Liver (tissue), 9 donors: Measurements from ENCODE around the gene FANCE. TPM values are rescaled to one million over a fixed set of nuclear protein-coding genes. Genes with fewer than 3 reads are reported as not detected.

Experiments
- DNase-seq: peaks from one replicate; pipeline ENCODE4 v3.0.0-alpha.2; 2017; ENCODE audit warnings: low spot score
- H3K27ac ChIP-seq, 2 donors: one replicate each; pipeline ENCODE4 v1.7.0; 2013; ENCODE audit warnings: inconsistent platforms in 2 of 2, low read length in 2 of 2, control low read depth in 1 of 2, low read depth in 1 of 2, mild to moderate bottlenecking in 1 of 2
- H3K27me3 ChIP-seq, 4 donors: one replicate each; pipeline versions ENCODE4 v1.6.1 to v1.7.0; 2013; ENCODE audit warnings: low read length in 3 of 4, inconsistent platforms in 1 of 4, mild to moderate bottlenecking in 1 of 4, moderate library complexity in 1 of 4; ENCODE audit not compliant: control insufficient read depth in 4 of 4, insufficient read depth in 4 of 4
- H3K36me3 ChIP-seq, 4 donors: one replicate each; pipeline versions ENCODE4 v1.6.1 to v1.7.0; 2013; ENCODE audit warnings: low read length in 3 of 4, mild to moderate bottlenecking in 3 of 4, low read depth in 1 of 4, moderate library complexity in 1 of 4; ENCODE audit not compliant: control insufficient read depth in 4 of 4, insufficient read depth in 3 of 4
- H3K4me1 ChIP-seq, 4 donors: one replicate each; pipeline versions ENCODE4 v1.6.1 to v1.7.0; 2013; ENCODE audit warnings: low read length in 3 of 4, mild to moderate bottlenecking in 3 of 4, moderate library complexity in 1 of 4; ENCODE audit not compliant: control insufficient read depth in 4 of 4, insufficient read depth in 4 of 4
- H3K4me3 ChIP-seq, 3 donors: one replicate each; pipeline versions ENCODE4 v1.6.1 to v1.7.0; 2013; ENCODE audit warnings: low read length in 3 of 3, control low read depth in 1 of 3, low read depth in 1 of 3, mild to moderate bottlenecking in 1 of 3
- H3K9ac ChIP-seq, 2 donors: one replicate each; pipeline ENCODE4 v1.7.0; 2013; ENCODE audit warnings: low read length in 2 of 2, mild to moderate bottlenecking in 2 of 2, moderate library complexity in 2 of 2, control low read depth in 1 of 2, low read depth in 1 of 2
- H3K9me3 ChIP-seq, 4 donors: one replicate each; pipeline versions ENCODE4 v1.6.1 to v1.7.0; 2013; ENCODE audit warnings: low read length in 3 of 4; ENCODE audit not compliant: control insufficient read depth in 4 of 4
- ATF3 ChIP-seq: IDR thresholded peaks from 2 replicates; pipeline ENCODE4 v1.6.1; 2016; ENCODE audit warnings: antibody characterized with exemption
- CTCF ChIP-seq: fragments of 150-350 bp; IDR thresholded peaks from 2 replicates; pipeline ENCODE4 v1.5.1; 2017; ENCODE audit warnings: improper control_type of control experiment, low read depth, low read length; ENCODE audit not compliant: missing input control
- EGR1 ChIP-seq, 2 donors: IDR thresholded peaks; 2 replicates each; pipeline ENCODE4 v1.6.1; 2016 to 2018; ENCODE audit warnings: antibody characterized with exemption in 2 of 2, low read depth in 2 of 2
- FOXA1 ChIP-seq: IDR thresholded peaks from 2 replicates; pipeline ENCODE4 v1.6.1; 2016; ENCODE audit warnings: antibody characterized with exemption
- FOXA2 ChIP-seq: IDR thresholded peaks from 2 replicates; pipeline ENCODE4 v1.6.1; 2016; ENCODE audit warnings: antibody characterized with exemption
- GABPA ChIP-seq, 2 donors: IDR thresholded peaks in 1 of 2; conservative IDR thresholded peaks in 1 of 2; 2 replicates each; pipeline ENCODE4 v1.6.1; 2016; ENCODE audit warnings: antibody characterized with exemption in 2 of 2, mild to moderate bottlenecking in 1 of 2, moderate library complexity in 1 of 2
- HNF4A ChIP-seq, 2 donors: conservative IDR thresholded peaks; 2 replicates each; pipeline ENCODE4 v1.6.1; 2016; ENCODE audit warnings: antibody characterized with exemption in 2 of 2, mild to moderate bottlenecking in 2 of 2
- HNF4G ChIP-seq: IDR thresholded peaks from 2 replicates; pipeline ENCODE4 v1.6.1; 2016; ENCODE audit warnings: antibody characterized with exemption
- JUND ChIP-seq, 2 donors: IDR thresholded peaks; 2 replicates each; pipeline ENCODE4 v1.6.1; 2016; ENCODE audit warnings: antibody characterized with exemption in 2 of 2
- NR2F2 ChIP-seq: IDR thresholded peaks from 2 replicates; pipeline ENCODE4 v1.6.1; 2016; ENCODE audit warnings: antibody characterized with exemption
- RAD21 ChIP-seq, 2 donors: IDR thresholded peaks; 2 replicates each; pipeline ENCODE4 v1.6.1; 2016; ENCODE audit warnings: antibody characterized with exemption in 2 of 2, mild to moderate bottlenecking in 2 of 2
- RXRA ChIP-seq, 2 donors: IDR thresholded peaks; 2 replicates each; pipeline ENCODE4 v1.6.1; 2017 to 2018; ENCODE audit warnings: antibody characterized with exemption in 2 of 2, mild to moderate bottlenecking in 1 of 2
- SP1 ChIP-seq: IDR thresholded peaks from 2 replicates; pipeline ENCODE4 v1.6.1; 2018; ENCODE audit warnings: antibody characterized with exemption, mild to moderate bottlenecking
- TAF1 ChIP-seq: conservative IDR thresholded peaks from 2 replicates; pipeline ENCODE4 v1.6.1; 2016; ENCODE audit warnings: antibody characterized with exemption, mild to moderate bottlenecking
- YY1 ChIP-seq: IDR thresholded peaks from 2 replicates; pipeline ENCODE4 v1.6.1; 2016; ENCODE audit warnings: antibody characterized with exemption, mild to moderate bottlenecking
- WGBS: extraction: QIAGEN DNeasy Blood & Tissue Kit; methylation state at CpG from one replicate; pipeline ENCODE4 v1.1.7; 2013; 5-methylcytosine and 5-hydroxymethylcytosine counted together
- polyA plus RNA-seq, 2 donors: library from polyadenylated mRNA; stranded (reverse) in 1 of 2; unstranded in 1 of 2; fragments of 200-250 nt in 1 of 2; fragments of >200 nt in 1 of 2; fragmentation: Nextera tagmentation in 1 of 2; extraction: Ambion mirVana in 1 of 2; gene quantifications; one replicate each; pipeline versions ENCODE4 v1.2.1 to v1.2.3, GENCODE V29; 2013 to 2015
- total RNA-seq, 2 donors: library from RNA; depleted of rRNA; stranded (reverse); fragments of >200 nt; gene quantifications; one replicate each; pipeline ENCODE4 v1.2.3, GENCODE V29; 2014
- TF ChIP-seq, protein P1 (sequence below): IDR thresholded peaks from 2 replicates; pipeline ENCODE4 v1.6.1; 2016; ENCODE audit warnings: antibody characterized with exemption
- TF ChIP-seq, protein P2 (sequence below): IDR thresholded peaks from 2 replicates; pipeline ENCODE4 v1.6.1; 2016; ENCODE audit warnings: antibody characterized with exemption, mild to moderate bottlenecking
- donor health status: healthy.
- donor health status: healthy.
- donor health status: healthy.
- donor health status: healthy.
- donor health status: healthy.

FANCE gene
- total and polyA plus RNA-seq, 4 donors: 0.11 to 4.2 (median 0.79) TPM

DNA sequence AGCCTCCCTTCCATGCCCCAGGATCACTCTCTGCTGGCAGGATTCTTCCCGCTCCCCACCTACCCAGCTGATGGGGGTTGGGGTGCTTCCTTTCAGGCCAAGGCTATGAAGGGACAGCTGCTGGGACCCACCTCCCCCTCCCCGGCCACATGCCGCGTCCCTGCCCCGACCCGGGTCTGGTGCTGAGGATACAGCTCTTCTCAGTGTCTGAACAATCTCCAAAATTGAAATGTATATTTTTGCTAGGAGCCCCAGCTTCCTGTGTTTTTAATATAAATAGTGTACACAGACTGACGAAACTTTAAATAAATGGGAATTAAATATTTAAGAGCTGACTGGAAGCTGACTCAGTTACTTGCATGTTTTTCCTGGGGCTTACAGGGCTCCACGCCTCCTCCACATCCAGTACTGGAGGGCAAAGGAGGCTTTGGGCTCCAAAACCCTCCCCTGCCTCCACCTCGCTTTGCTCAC is 24.3 kb upstream of the FANCE start:
- Histone ChIP-seq H3K36me3 (peaks cover 4 to 10% (median 8%) of the 10 kb centered on the region in 4 donors), H3K9ac (no peak overlapping the region), H3K9me3 (peaks cover 0 to 2% (median 0%) of the 10 kb centered on the region in 4 donors), H3K4me3 (no peak overlapping the region), H3K27ac (peak overlapping the region in 1 of 2 donors; percentile 72), H3K27me3 (no peaks in the 10 kb centered on the region), H3K4me1 (peaks cover 5 to 22% (median 14%) of the 10 kb centered on the region in 4 donors)
- TF ChIP-seq RXRA (IDR thresholded peaks at IDR 0.05) (no peak), HNF4A (conservative IDR thresholded peaks at IDR 0.05) (no peak), HNF4G (no peak), CTCF (no peak), JUND (IDR thresholded peaks at IDR 0.05) (no peak), NR2F2 (no peak), EGR1 (IDR thresholded peaks at IDR 0.05; ENCODE audit: low read depth in 2 of 2) (no peak), FOXA1 (no peak), RAD21 (IDR thresholded peaks at IDR 0.05) (no peak), GABPA (IDR thresholded peaks at IDR 0.05 in 1 of 2, conservative IDR thresholded peaks at IDR 0.05 in 1 of 2) (no peak), FOXA2 (no peak), YY1 (no peak), ATF3 (no peak)
- TF ChIP-seq, protein P1, sequence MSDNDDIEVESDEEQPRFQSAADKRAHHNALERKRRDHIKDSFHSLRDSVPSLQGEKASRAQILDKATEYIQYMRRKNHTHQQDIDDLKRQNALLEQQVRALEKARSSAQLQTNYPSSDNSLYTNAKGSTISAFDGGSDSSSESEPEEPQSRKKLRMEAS: no peak
- TF ChIP-seq, protein P2, sequence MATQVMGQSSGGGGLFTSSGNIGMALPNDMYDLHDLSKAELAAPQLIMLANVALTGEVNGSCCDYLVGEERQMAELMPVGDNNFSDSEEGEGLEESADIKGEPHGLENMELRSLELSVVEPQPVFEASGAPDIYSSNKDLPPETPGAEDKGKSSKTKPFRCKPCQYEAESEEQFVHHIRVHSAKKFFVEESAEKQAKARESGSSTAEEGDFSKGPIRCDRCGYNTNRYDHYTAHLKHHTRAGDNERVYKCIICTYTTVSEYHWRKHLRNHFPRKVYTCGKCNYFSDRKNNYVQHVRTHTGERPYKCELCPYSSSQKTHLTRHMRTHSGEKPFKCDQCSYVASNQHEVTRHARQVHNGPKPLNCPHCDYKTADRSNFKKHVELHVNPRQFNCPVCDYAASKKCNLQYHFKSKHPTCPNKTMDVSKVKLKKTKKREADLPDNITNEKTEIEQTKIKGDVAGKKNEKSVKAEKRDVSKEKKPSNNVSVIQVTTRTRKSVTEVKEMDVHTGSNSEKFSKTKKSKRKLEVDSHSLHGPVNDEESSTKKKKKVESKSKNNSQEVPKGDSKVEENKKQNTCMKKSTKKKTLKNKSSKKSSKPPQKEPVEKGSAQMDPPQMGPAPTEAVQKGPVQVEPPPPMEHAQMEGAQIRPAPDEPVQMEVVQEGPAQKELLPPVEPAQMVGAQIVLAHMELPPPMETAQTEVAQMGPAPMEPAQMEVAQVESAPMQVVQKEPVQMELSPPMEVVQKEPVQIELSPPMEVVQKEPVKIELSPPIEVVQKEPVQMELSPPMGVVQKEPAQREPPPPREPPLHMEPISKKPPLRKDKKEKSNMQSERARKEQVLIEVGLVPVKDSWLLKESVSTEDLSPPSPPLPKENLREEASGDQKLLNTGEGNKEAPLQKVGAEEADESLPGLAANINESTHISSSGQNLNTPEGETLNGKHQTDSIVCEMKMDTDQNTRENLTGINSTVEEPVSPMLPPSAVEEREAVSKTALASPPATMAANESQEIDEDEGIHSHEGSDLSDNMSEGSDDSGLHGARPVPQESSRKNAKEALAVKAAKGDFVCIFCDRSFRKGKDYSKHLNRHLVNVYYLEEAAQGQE: no peak
- no peak for DNase-seq
- 83% methylated on average over 9 of the region's 9 CpGs for WGBS

DNA sequence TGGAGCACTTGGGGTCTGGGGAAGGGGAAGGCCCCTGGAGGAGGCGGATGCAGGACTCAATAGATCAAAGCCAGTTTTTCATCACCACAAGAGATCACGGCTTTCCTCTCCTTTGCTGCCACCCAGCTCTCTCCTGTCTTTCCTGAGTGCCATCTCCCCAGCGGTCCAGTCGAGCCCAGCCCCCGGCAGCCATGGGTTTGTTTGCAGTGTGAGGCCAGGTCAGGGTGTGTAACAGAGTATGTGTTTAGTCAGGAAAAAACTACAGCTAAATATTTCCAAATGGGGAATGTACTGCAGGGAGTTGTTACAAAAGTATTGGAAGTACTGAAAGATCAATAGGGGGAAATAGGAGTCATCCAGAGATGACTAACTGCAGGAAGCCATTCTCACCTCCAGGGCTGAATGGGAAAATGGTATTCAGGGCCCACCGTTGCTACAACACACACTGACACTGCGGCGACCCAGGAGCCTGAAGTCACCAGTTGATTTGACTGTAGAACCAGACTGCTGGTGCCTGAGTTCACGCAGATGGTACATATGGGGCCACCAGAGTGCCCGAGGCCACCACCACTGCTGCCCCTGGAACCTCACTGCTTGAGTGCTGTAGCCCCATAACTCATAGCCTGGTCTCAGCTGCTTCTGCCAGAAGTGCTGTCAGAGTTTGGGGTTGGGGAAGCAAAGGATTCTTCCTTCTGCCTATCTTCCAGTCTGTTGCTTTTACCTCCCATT is 23.6 kb upstream of the FANCE start:
- Histone ChIP-seq H3K4me1 (peaks cover 5 to 22% (median 14%) of the 10 kb centered on the region in 4 donors), H3K4me3 (no peak overlapping the region), H3K27me3 (no peaks in the 10 kb centered on the region), H3K9me3 (peaks cover 0 to 2% (median 0%) of the 10 kb centered on the region in 4 donors), H3K36me3 (peaks cover 4 to 10% (median 8%) of the 10 kb centered on the region in 4 donors), H3K27ac (peak overlapping the region; percentile 37 to 72), H3K9ac (no peak overlapping the region)
- DNase-seq: peak; percentile 47
- 65% methylated on average over 10 of the region's 10 CpGs for WGBS
- TF ChIP-seq HNF4G: no peak
- TF ChIP-seq YY1: peak; percentile 80
- TF ChIP-seq HNF4A (conservative IDR thresholded peaks at IDR 0.05): peak; percentile 31 to 79
- peak; percentile 60 for TF ChIP-seq FOXA1
- TF ChIP-seq TAF1: no peak
- TF ChIP-seq, protein P2: peak; percentile 41
- TF ChIP-seq, protein P1: no peak
- no peak for TF ChIP-seq ATF3
- peak; percentile 66 to 90 for TF ChIP-seq RXRA (IDR thresholded peaks at IDR 0.05)
- TF ChIP-seq SP1: peak; percentile 56
- peak in 1 of 2 donors; percentile 49 for TF ChIP-seq RAD21 (IDR thresholded peaks at IDR 0.05)
- peak in 1 of 2 donors; percentile 76 for TF ChIP-seq JUND (IDR thresholded peaks at IDR 0.05)
- TF ChIP-seq FOXA2: peak; percentile 37
- TF ChIP-seq CTCF: peak; percentile 31
